ENCODE data around the gene LRRC10B. TPM values are rescaled to one million over a fixed set of nuclear protein-coding genes. Genes with fewer than 3 reads are reported as not detected.
"Not testable (repeated sequence)": the region's sequence is repeated elsewhere in the genome, so short reads cannot be mapped to it uniquely, and the experiment has no call there.

LRRC10B gene
- polyA plus RNA-seq, 2 of the 4 experiments (the other 2 are of a cell fraction), result 0.03 to 0.04 TPM

GRCh38 chr11:61477727-61478148 lies 30.8 kb upstream of the LRRC10B start:
- Histone ChIP-seq H3K9me3 (no peaks in the 10 kb centered on the region), H3K4me3 (no peak overlapping the region), H3K4me1 (no peaks in the 10 kb centered on the region), H3K27ac (no peak overlapping the region), H3K4me2 (peak overlapping the region; percentile 56)
- DNase-seq (ENCODE audit: low read depth in 1 of 2, low spot score in 1 of 2), result peak; percentile 37 to 63
- ChIA-PET POLR2A (no interaction called here), CTCF (interaction anchor here (0.5 to 9.1 kb wide), 48 partner anchors 9 to 631 kb away, joined by 3 to 141 read pairs (median 5); partner anchors contain the start of genes LRRC10B and SYT7)
- peak; percentile 16 to 71; a peak in 3 of 6 replicates for ATAC-seq
- WGBS (ENCODE audit: missing lambda C conversion rate), result 0% methylated on average over 2 of the region's 18 CpGs
- no peak for FAIRE-seq
- peak; percentile 88 for TF ChIP-seq CTCF (IDR thresholded peaks at IDR 0.05)
- no peak for TF ChIP-seq POLR2AphosphoS2 (conservative IDR thresholded peaks at IDR 0.05; ENCODE audit: low read length)
- peak; percentile 89 to 90 for TF ChIP-seq RAD21 (conservative IDR thresholded peaks at IDR 0.05 in 1 of 2, IDR thresholded peaks at IDR 0.05 in 1 of 2)
- TF ChIP-seq REST (IDR thresholded peaks at IDR 0.05), result no peak
- peak; percentile 84 for TF ChIP-seq SMC3 (IDR thresholded peaks at IDR 0.05)

GRCh38 chr11:61479360-61480058 lies 29.0 kb upstream of the LRRC10B start:
- POLR2A ChIA-PET, result interaction anchor here (0.7 kb wide), 1 partner anchor 312 kb away, joined by 3 read pairs; no protein-coding TSS in a partner anchor

GRCh38 chr11:61480261-61480993 lies 28.1 kb upstream of the LRRC10B start:
- Histone ChIP-seq H3K4me2 (no peak overlapping the region), H3K4me1 (no peaks in the 10 kb centered on the region), H3K9me3 (no peaks in the 10 kb centered on the region), H3K27ac (no peak overlapping the region), H3K4me3 (no peak overlapping the region)
- ChIA-PET POLR2A (interaction anchor here (0.7 kb wide), 1 partner anchor 311 kb away, joined by 3 read pairs; no protein-coding TSS in a partner anchor), CTCF (interaction anchor here (1.0 to 9.1 kb wide), 10 partner anchors 9 to 156 kb away, joined by 3 to 141 read pairs (median 22); partner anchors contain the start of gene LRRC10B)
- peak in 1 of 2 experiments; percentile 7; a peak in 1 of 6 replicates for ATAC-seq
- WGBS (ENCODE audit: missing lambda C conversion rate), result 84% methylated on average over 15 of the region's 15 CpGs
- no peak for DNase-seq (ENCODE audit: low read depth in 1 of 2, low spot score in 1 of 2)
- no peak for TF ChIP-seq E2F6 (IDR thresholded peaks at IDR 0.05; ENCODE audit: borderline replicate concordance, low read depth)
- no peak for TF ChIP-seq POLR2A (IDR thresholded peaks at IDR 0.05; ENCODE audit: low read length)
- no peak for TF ChIP-seq EHF (CRISPR knock-in tag; IDR thresholded peaks at IDR 0.05)
- TF ChIP-seq ELK1 (IDR thresholded peaks at IDR 0.05; ENCODE audit: low read depth, low read length), result no peak
- no peak for FAIRE-seq

More at GRCh38 chr11:61479360-61480058, 29.0 kb upstream of the LRRC10B start:
- H3K4me1 ChIP-seq; H3K4me3 ChIP-seq; ATAC-seq; H3K4me2 ChIP-seq; H3K27ac ChIP-seq; FAIRE-seq; H3K9me3 ChIP-seq; DNase-seq (ENCODE audit: low read depth in 1 of 2, low spot score in 1 of 2): not testable (repeated sequence)
- 82% methylated on average over 11 of the region's 11 CpGs for WGBS (ENCODE audit: missing lambda C conversion rate)
- CTCF ChIA-PET, result interaction anchor here (1.4 to 9.1 kb wide), 16 partner anchors 9 to 157 kb away, joined by 4 to 141 read pairs (median 28); partner anchors contain the start of gene LRRC10B
- peak; percentile 96 for TF ChIP-seq ZC3H11A (IDR thresholded peaks at IDR 0.05)
